WERI-Rb-1 (cell line): ENCODE data around the gene YBEY.

Experiments
- DNase-seq: peaks from one replicate; pipeline ENCODE4 v3.0.0-alpha.2; 2020
- H3K27ac ChIP-seq: fragments of 250-450 bp; sonication (Bioruptor Pico); 2 replicates; pipeline ENCODE4 v1.5.1; 2020; ENCODE audit warnings: mild to moderate bottlenecking, moderate library complexity
- H3K27me3 ChIP-seq: fragments of 250-450 bp; sonication (Bioruptor Pico); 2 replicates; pipeline ENCODE4 v1.5.1; 2021; ENCODE audit warnings: mild to moderate bottlenecking, low read depth, moderate library complexity; ENCODE audit not compliant: insufficient read depth, severe bottlenecking
- H3K36me3 ChIP-seq: fragments of 250-450 bp; sonication (Bioruptor Pico); 2 replicates; pipeline ENCODE4 v1.5.1; 2020; ENCODE audit warnings: mild to moderate bottlenecking, moderate library complexity
- H3K4me3 ChIP-seq: 2 replicates; pipeline ENCODE4 v1.5.1; 2011; ENCODE audit warnings: low read depth, mild to moderate bottlenecking, control low read depth, low read length
- H3K9me3 ChIP-seq: fragments of 250-450 bp; sonication (Bioruptor Pico); 2 replicates; pipeline ENCODE4 v1.5.1; 2021; ENCODE audit warnings: mild to moderate bottlenecking, moderate library complexity; ENCODE audit not compliant: severe bottlenecking
- TF ChIP-seq, protein P1 (sequence below): IDR thresholded peaks from 2 replicates; pipeline ENCODE4 v1.5.1; 2011; ENCODE audit warnings: low read depth, mild to moderate bottlenecking, control low read depth, inconsistent platforms, low read length

The YBEY gene

GRCh38 chr21:46297338-46298271, 11.5 kb downstream of the YBEY start:
- H3K27ac ChIP-seq: no peak overlapping the region

GRCh38 chr21:46299167-46299566, 13.0 kb downstream of the YBEY start:
- Histone ChIP-seq H3K9me3 (no peaks in the 10 kb centered on the region), H3K4me3 (no peak overlapping the region), H3K27ac (no peak overlapping the region), H3K36me3 (peaks cover 40% of the 10 kb centered on the region), H3K27me3 (no peaks in the 10 kb centered on the region)
- DNase-seq: no peak
- TF ChIP-seq, protein P1, sequence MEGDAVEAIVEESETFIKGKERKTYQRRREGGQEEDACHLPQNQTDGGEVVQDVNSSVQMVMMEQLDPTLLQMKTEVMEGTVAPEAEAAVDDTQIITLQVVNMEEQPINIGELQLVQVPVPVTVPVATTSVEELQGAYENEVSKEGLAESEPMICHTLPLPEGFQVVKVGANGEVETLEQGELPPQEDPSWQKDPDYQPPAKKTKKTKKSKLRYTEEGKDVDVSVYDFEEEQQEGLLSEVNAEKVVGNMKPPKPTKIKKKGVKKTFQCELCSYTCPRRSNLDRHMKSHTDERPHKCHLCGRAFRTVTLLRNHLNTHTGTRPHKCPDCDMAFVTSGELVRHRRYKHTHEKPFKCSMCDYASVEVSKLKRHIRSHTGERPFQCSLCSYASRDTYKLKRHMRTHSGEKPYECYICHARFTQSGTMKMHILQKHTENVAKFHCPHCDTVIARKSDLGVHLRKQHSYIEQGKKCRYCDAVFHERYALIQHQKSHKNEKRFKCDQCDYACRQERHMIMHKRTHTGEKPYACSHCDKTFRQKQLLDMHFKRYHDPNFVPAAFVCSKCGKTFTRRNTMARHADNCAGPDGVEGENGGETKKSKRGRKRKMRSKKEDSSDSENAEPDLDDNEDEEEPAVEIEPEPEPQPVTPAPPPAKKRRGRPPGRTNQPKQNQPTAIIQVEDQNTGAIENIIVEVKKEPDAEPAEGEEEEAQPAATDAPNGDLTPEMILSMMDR: no peak

More at GRCh38 chr21:46297338-46298271, 11.5 kb downstream of the YBEY start:
- no peak overlapping the region for H3K4me3 ChIP-seq
- no peaks in the 10 kb centered on the region for H3K9me3 ChIP-seq
- TF ChIP-seq, protein P1: no peak
- H3K36me3 ChIP-seq: peaks cover 40% of the 10 kb centered on the region
- no peak for DNase-seq
- H3K27me3 ChIP-seq: no peaks in the 10 kb centered on the region

GRCh38 chr21:46301759-46302158, 15.6 kb downstream of the YBEY start:
- H3K9me3 ChIP-seq: no peaks in the 10 kb centered on the region
- H3K4me3 ChIP-seq: no peak overlapping the region
- no peaks in the 10 kb centered on the region for H3K27me3 ChIP-seq
- DNase-seq: no peak
- no peak overlapping the region for H3K27ac ChIP-seq
- peaks cover 63% of the 10 kb centered on the region for H3K36me3 ChIP-seq
- TF ChIP-seq, protein P1: no peak

DNA sequence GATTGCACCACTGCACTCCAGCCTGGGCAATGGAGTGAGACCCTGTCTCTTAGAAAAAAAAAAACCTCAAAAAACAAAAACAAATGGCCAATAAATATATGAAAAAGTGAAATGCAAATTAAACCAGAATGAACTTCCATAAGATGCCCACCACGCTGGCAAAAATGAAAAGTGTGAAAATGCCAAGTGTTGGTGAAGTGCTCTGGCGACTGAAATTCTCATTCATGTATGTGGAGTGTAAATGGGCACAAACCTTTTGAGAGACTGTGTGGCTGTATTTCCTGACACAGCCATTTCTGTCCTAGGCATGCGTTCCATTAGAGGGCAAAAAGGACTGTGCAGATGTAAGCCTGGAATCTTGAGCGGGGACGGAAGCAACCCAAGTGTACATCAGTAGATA, 18.3 kb downstream of the YBEY start:
- Histone ChIP-seq H3K4me3 (no peak overlapping the region), H3K36me3 (peaks cover 72% of the 10 kb centered on the region), H3K27ac (no peak overlapping the region), H3K27me3 (no peaks in the 10 kb centered on the region), H3K9me3 (no peaks in the 10 kb centered on the region)
- no peak for DNase-seq
- TF ChIP-seq, protein P1: no peak

DNA sequence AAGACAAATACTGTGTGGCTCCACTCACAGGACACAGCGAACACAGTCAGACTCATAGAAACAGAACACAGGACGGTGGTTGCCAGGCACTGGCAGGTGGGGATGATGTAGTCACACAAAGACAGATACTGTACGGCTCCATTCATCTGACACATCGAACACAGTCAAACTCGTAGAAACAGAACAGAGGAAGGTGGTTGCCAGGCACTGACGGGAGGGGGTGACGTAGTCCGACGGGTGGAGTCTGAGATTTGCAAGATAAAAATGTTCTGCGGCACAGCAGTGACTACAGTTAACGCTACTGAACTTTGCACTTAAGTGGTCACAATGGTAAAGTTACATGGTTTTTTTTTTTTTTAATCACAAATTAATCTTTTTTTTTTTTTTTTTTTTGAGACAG, 18.8 kb downstream of the YBEY start:
- DNase-seq: no peak
- Histone ChIP-seq H3K9me3 (no peaks in the 10 kb centered on the region), H3K36me3 (peaks cover 70% of the 10 kb centered on the region), H3K4me3 (no peak overlapping the region), H3K27me3 (no peaks in the 10 kb centered on the region), H3K27ac (no peak overlapping the region)
- TF ChIP-seq, protein P1: no peak
